Measurements from ENCODE around the gene MTURN. TPM values are rescaled to one million over a fixed set of nuclear protein-coding genes. Genes with fewer than 3 reads are reported as not detected.

Gene MTURN
- total RNA-seq, 2 experiments from 2014 or later = 4.4 to 5.4 TPM

GRCh38 chr7:30135301-30136116, 723 bp downstream of the MTURN start:
- ChIA-PET CTCF (interaction anchor here (0.9 kb wide), 1 partner anchor 8 kb away, joined by 3 read pairs; no protein-coding TSS in a partner anchor), POLR2A (interaction anchor here (0.5 to 1.2 kb wide), 4 partner anchors 12 to 211 kb away, joined by 3 to 5 read pairs (median 4); partner anchors contain the start of gene PLEKHA8)

- POLR2A ChIA-PET = interaction anchor here (0.5 kb wide), 1 partner anchor 210 kb away, joined by 3 read pairs; no protein-coding TSS in a partner anchor
- CTCF ChIA-PET = interaction anchor here (1.6 kb wide), 1 partner anchor 74 kb away, joined by 3 read pairs; no protein-coding TSS in a partner anchor
These were observed 1.4 kb downstream of the MTURN start for GRCh38 chr7:30136117-30136731.

- ChIA-PET POLR2A (no interaction called here), CTCF (interaction anchor here (1.6 kb wide), 1 partner anchor 75 kb away, joined by 3 read pairs; no protein-coding TSS in a partner anchor)
These were observed 2.1 kb downstream of the MTURN start for GRCh38 chr7:30136743-30137485.

- CTCF ChIA-PET = no interaction called here
- POLR2A ChIA-PET = no interaction called here
These were observed 5.1 kb downstream of the MTURN start for GRCh38 chr7:30139836-30140384.

GRCh38 chr7:30140456-30140855, 5.7 kb downstream of the MTURN start:
- POLR2A ChIA-PET = no interaction called here
- CTCF ChIA-PET = no interaction called here

- POLR2A ChIA-PET = no interaction called here
- CTCF ChIA-PET = no interaction called here
These were observed 7.9 kb downstream of the MTURN start for GRCh38 chr7:30142710-30143109.

- CTCF ChIA-PET = interaction anchor here (1.2 kb wide), 1 partner anchor 9 kb away, joined by 3 read pairs; the partner anchor contains the start of gene MTURN
- POLR2A ChIA-PET = no interaction called here
These were observed 9.0 kb downstream of the MTURN start for GRCh38 chr7:30143748-30144251.

GRCh38 chr7:30144657-30145306, 10.0 kb downstream of the MTURN start:
- CTCF ChIA-PET = interaction anchor here (1.2 kb wide), 1 partner anchor 10 kb away, joined by 3 read pairs; the partner anchor contains the start of gene MTURN
- POLR2A ChIA-PET = no interaction called here

GRCh38 chr7:30145426-30145970, 10.7 kb downstream of the MTURN start:
- POLR2A ChIA-PET = no interaction called here
- CTCF ChIA-PET = no interaction called here

GRCh38 chr7:30146127-30146612, 11.4 kb downstream of the MTURN start:
- POLR2A ChIA-PET = no interaction called here
- CTCF ChIA-PET = no interaction called here

GRCh38 chr7:30147223-30147622, 12.4 kb downstream of the MTURN start:
- ChIA-PET POLR2A (interaction anchor here (1.1 kb wide), 1 partner anchor 12 kb away, joined by 4 read pairs; the partner anchor contains the start of gene MTURN), CTCF (no interaction called here)

- ChIA-PET CTCF (no interaction called here), POLR2A (interaction anchor here (1.1 kb wide), 1 partner anchor 13 kb away, joined by 4 read pairs; the partner anchor contains the start of gene MTURN)
These were observed 13.0 kb downstream of the MTURN start for GRCh38 chr7:30147785-30148184.

- POLR2A ChIA-PET = no interaction called here
- CTCF ChIA-PET = no interaction called here
These were observed 13.6 kb downstream of the MTURN start for GRCh38 chr7:30148426-30148825.

- POLR2A ChIA-PET = no interaction called here
These were observed 14.2 kb downstream of the MTURN start for GRCh38 chr7:30148951-30149459.

GRCh38 chr7:30149640-30150272, 15.0 kb downstream of the MTURN start:
- CTCF ChIA-PET = no interaction called here
- POLR2A ChIA-PET = no interaction called here

More at GRCh38 chr7:30148951-30149459, 14.2 kb downstream of the MTURN start:
- CTCF ChIA-PET = no interaction called here

GRCh38 chr7:30150711-30151110, 15.9 kb downstream of the MTURN start:
- ChIA-PET POLR2A (no interaction called here), CTCF (no interaction called here)

- ChIA-PET CTCF (no interaction called here), POLR2A (no interaction called here)
These were observed 19.4 kb downstream of the MTURN start for GRCh38 chr7:30154111-30154587.

GRCh38 chr7:30155481-30155880, 20.7 kb downstream of the MTURN start:
- ChIA-PET CTCF (no interaction called here), POLR2A (no interaction called here)

All from activated CD8-positive, alpha-beta memory T cell treated with anti-CD3 and anti-CD28 coated beads for 36 hours (primary cell).